NCI-H1092 (cell line): Measurements from ENCODE around the gene WBP2NL.

Experiments used
- DNase-seq: peaks from one replicate; lab custom pipeline; 2025; lab: John Stamatoyannopoulos, UW

WBP2NL gene

DNA sequence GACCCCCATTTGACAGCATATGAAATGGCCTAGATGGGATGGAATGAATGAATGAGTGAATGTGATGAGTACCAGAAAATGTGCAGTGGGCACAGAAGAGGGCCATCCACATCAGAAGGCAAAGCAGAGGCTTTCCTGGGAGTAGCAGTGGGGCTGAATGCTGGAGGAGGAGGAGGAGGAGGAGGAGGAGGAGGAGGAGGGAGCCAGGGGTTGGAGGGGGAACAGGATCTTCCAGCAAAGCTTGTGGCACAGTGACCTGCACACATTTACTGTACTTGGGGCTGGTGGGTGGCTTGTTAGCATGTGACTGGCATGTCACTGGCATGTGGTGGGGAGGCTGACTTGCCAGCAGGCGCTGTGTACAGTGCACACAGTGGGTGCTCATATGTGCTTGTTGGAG lies 19.9 kb upstream of the WBP2NL start:
- DNase-seq, result no peak

- no peak for DNase-seq
These were observed 19.0 kb upstream of the WBP2NL start for GRCh38 chr22:41979423-41980250.

GRCh38 chr22:41982865-41983264 lies 15.7 kb upstream of the WBP2NL start:
- DNase-seq, result no peak

DNA sequence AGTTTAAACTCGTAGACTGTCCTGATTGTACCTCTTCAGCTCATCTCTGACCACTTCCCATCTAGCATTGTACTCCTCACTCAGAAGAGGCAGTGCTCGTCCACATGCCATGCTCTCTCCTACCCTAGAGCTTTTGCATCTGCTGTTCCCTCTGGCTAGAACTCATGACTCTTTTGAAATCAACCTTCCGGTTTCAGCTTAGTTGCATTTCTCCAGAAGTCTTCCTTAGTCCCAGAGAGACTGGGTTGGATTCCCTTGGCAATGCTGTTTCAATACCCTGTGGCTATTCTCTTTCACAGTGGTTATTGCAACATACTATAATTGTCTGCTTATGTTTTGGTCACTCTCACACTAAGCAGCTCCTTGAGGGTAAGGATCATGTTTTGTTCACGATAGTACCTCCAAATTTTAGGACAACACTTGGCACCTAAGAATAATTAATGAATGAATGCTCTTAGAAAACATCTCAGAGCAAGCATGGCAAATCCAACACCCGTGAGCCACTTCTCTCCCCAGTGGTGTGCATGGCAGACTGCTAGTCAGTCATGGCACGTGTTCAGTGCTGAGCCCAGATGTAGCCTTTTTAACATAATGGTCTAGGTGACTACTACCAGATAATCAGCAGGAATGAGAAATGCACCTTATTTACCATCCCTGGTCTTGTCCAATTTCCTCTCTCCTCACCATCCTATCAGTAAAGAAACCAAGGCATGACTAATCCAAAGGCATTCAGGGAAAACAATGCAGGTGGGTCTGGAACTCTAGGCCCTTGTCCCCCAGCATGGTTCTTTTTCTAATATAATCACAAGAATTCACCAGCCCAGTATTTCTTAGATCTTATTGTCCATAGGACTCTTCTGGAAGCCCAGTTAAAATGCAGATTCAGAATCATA lies 14.8 kb upstream of the WBP2NL start:
- no peak for DNase-seq

GRCh38 chr22:41987276-41987675 lies 11.3 kb upstream of the WBP2NL start:
- DNase-seq, result no peak

DNA sequence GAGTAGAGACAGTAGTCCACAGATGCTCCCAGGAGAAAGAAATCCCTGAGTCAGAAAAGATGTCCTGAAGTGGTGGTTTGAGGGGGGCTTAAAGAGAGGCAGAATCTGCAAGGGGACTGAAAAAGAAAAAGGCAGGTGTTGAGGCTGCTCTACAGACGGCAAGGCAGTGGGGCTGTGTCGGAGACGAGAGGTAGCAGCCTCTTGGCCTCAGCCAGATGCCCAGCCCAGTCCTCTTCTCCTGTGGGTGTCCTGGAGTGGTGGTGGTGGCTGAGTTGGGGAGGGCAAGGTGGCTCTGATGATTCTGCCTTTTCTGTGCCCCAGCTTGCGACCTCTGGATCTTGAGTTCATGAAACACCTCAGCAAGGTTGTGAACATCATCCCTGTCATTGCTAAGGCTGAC lies 9.3 kb upstream of the WBP2NL start:
- DNase-seq, result no peak

GRCh38 chr22:41991111-41991510 lies 7.5 kb upstream of the WBP2NL start:
- no peak for DNase-seq

DNA sequence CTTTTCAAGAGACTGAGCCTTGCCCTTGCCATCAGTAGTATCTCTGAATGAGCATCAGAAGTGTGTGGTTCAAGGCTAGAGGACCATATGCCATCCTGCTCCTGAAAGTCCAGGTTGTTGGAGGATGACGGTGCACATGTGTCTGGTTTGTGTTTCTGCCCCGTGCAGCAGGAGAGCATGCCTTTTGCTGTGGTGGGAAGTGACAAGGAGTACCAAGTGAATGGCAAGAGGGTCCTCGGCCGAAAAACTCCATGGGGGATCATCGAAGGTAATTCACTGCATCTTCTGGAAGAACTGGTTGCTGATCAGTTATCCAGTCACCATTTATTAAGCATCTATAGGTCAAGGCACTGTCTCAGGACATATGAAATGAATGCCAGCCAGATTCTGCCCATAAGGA lies 6.1 kb upstream of the WBP2NL start:
- no peak for DNase-seq

DNA sequence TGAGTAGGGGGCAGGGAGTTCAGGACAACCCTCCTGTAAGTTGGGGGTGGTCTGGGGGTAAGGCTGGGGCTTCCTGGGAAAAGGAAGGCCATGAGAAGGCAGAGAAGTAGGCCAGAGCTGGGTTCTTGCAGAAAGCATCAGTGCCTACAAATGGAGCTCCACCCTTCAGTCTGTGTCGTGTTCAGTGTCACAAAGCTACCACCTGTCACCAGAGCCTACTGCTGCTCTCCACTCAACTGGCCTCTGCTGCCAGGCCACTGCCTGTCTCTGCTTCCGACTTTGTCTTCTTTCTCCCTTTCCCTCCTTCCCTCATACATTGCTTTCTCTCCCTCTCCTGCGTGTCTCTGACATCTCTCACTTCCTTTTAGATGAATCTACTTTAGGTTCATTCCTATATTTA lies 3.4 kb upstream of the WBP2NL start:
- DNase-seq, result no peak

- no peak for DNase-seq
These were observed 1.8 kb upstream of the WBP2NL start for GRCh38 chr22:41996826-41997225.

GRCh38 chr22:42000466-42000865 lies 1.9 kb downstream of the WBP2NL start:
- DNase-seq, result no peak

- DNase-seq, result no peak
These were observed 2.5 kb downstream of the WBP2NL start for GRCh38 chr22:42001121-42001520.

DNA sequence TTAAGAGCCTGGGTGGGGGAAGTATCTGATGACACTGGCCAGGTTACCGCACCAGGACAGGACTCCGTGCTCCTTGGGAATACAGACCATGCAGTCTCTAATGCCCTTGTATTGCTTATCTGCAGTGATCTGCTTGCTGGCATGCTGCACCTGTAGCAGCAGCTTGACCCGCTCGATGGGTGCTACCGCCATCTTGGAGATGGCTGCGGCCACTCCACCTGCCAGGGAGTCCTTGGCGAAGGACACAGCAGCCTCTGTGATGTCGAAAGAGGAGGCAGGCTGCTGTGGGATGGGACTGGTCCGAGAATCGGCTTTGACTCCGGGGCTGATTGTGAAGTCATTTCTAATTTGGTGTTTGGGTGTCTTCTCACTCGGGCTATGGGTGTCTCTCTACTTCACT lies 3.1 kb downstream of the WBP2NL start:
- no peak for DNase-seq

DNA sequence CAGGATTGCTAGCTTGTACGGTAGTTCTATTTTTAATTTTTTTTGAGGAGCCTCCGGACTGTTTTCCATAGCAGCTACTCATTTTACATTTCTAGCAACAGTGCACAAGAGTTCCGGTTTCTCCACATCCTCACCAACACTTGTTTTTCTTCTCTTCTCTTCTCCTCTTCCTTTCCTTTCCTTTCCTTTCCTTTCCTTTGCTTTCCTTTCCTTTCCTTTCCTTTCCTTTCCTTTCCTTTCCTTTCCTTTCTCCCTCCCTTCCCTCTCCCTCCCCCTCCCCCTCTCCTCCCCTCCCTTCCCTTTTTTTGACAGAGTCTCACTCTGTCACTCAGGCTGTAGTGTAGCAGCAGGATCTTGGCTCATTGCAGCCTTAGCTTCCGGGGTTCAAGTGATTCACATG lies 9.3 kb downstream of the WBP2NL start:
- DNase-seq, result no peak

GRCh38 chr22:42010778-42011177 lies 12.2 kb downstream of the WBP2NL start:
- no peak for DNase-seq

DNA sequence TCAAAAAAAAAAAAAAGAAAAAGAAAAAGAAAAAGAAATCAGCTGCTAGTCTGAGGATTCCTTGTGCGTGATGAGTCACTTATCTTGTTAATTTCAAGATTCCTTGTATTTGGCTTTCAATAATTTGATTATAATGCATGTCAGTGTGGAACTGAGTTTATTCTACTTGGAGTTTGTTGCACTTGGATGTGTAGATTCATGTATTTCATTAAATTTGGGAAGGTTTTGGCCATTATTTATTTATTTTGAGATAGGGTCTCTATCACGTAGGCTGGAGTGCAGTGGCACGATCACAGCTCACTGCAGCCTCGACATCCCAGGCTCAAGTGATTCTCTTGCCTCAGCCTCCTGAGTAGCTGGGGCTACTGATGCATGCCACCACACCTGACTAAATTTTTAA lies 14.8 kb downstream of the WBP2NL start:
- no peak for DNase-seq

GRCh38 chr22:42016111-42016510 lies 17.5 kb downstream of the WBP2NL start:
- DNase-seq, result no peak

DNA sequence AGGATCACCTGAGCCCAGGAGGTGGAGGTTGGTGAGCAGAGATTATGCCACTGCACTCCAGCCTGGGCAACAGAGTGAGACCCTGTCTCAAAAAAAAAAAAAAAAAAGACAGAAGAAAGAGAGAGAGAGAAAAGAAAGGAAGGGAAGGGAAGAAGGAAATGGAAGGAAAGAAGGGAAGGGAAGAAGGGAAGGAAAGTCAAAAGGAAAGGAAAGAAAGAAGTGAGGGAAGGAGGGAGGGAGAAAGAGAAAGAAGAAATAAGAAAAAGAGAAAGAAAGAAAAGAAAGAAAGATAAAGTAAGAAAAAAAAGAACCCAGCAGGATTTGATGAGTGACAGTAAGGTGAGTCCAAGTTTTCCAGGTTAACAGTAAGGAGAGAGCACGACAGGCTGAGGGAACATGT lies 19.6 kb downstream of the WBP2NL start:
- DNase-seq, result no peak

- DNase-seq, result no peak
These were observed 23.0 kb downstream of the WBP2NL start for GRCh38 chr22:42021571-42021970.

- DNase-seq, result no peak
These were observed 23.7 kb downstream of the WBP2NL start for GRCh38 chr22:42022162-42022847.

GRCh38 chr22:42025421-42025820 lies 26.8 kb downstream of the WBP2NL start:
- DNase-seq, result no peak

DNA sequence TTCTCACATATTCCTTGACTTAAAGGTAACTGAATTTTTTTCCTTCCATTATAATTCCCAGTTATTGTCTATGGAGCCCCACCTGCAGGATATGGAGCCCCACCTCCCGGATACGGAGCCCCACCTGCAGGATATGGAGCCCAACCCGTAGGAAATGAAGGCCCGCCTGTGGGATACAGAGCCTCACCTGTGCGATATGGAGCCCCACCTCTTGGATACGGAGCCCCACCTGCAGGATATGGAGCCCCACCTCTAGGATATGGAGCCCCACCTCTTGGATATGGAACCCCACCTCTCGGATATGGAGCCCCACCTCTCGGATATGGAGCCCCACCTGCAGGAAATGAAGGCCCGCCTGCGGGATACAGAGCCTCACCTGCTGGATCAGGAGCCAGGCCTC lies 28.1 kb downstream of the WBP2NL start:
- no peak for DNase-seq
